ENCODE data around the gene THOC2.
"Not testable (repeated sequence)": the region's sequence is repeated elsewhere in the genome, so short reads cannot be mapped to it uniquely, and the experiment has no call there.

Gene THOC2

GRCh38 chrX:123731258-123731986 is 1.4 kb downstream of the THOC2 start:
- H3K27ac ChIP-seq: peak overlapping the region; percentile 66

GRCh38 chrX:123728554-123728953 is 4.3 kb downstream of the THOC2 start:
- TF ChIP-seq ZFX (IDR thresholded peaks at IDR 0.05; ENCODE audit: borderline replicate concordance) (no peak), CTCF (IDR thresholded peaks at IDR 0.05) (no peak)
- H3K27ac ChIP-seq: no peak overlapping the region

More at GRCh38 chrX:123731258-123731986, 1.4 kb downstream of the THOC2 start:
- TF ChIP-seq ZFX (IDR thresholded peaks at IDR 0.05; ENCODE audit: borderline replicate concordance) (no peak), CTCF (IDR thresholded peaks at IDR 0.05) (no peak)

GRCh38 chrX:123728016-123728415 is 4.8 kb downstream of the THOC2 start:
- H3K27ac ChIP-seq: no peak overlapping the region
- TF ChIP-seq CTCF (IDR thresholded peaks at IDR 0.05) (no peak), ZFX (IDR thresholded peaks at IDR 0.05; ENCODE audit: borderline replicate concordance) (no peak)

GRCh38 chrX:123722193-123722592 is 10.7 kb downstream of the THOC2 start:
- peak overlapping the region; percentile 83 for H3K27ac ChIP-seq

- H3K27ac ChIP-seq: peak overlapping the region; percentile 83
- TF ChIP-seq ZFX (IDR thresholded peaks at IDR 0.05; ENCODE audit: borderline replicate concordance): no peak
- no peak for TF ChIP-seq CTCF (IDR thresholded peaks at IDR 0.05)
Measured at GRCh38 chrX:123720486-123720885, 12.4 kb downstream of the THOC2 start.

GRCh38 chrX:123713841-123714240 is 19.0 kb downstream of the THOC2 start:
- no peak for TF ChIP-seq ZFX (IDR thresholded peaks at IDR 0.05; ENCODE audit: borderline replicate concordance)
- no peak for TF ChIP-seq CTCF (IDR thresholded peaks at IDR 0.05)
- H3K27ac ChIP-seq: no peak overlapping the region

- no peak for TF ChIP-seq CTCF (IDR thresholded peaks at IDR 0.05)
- no peak for TF ChIP-seq ZFX (IDR thresholded peaks at IDR 0.05; ENCODE audit: borderline replicate concordance)
- no peak overlapping the region for H3K27ac ChIP-seq
Measured at GRCh38 chrX:123713434-123713833, 19.4 kb downstream of the THOC2 start.

GRCh38 chrX:123711201-123711600 is 21.7 kb downstream of the THOC2 start:
- not testable (repeated sequence) for H3K27ac ChIP-seq

All from 22Rv1 (cell line).